Natural killer cell treated with Interleukin-12 subunit alpha and Interleukin-12 subunit beta and Interleukin-15 and Interleukin-18, amount 100 ng/mL, for 72 hours (primary cell): ENCODE measurements around the gene NKX6-1. TPM values are rescaled to one million over a fixed set of nuclear protein-coding genes. Genes with fewer than 3 reads are reported as not detected.

Experiments used
- ATAC-seq, 2 donors: fragments of 150-1000 bp; cut with Tn5 transposase in 1 of 2; sonication (Bioruptor Pico), chemical (Tn5 transposase) in 1 of 2; 2 replicates each; pipeline ENCODE4 v1.10.0; 2021
- DNase-seq: peaks from one replicate; pipeline ENCODE4 v3.0.0; 2022; ENCODE audit warnings: low spot score
- H3K27ac Mint-ChIP-seq, 2 donors: 1 replicate in 1 of 2; 2 replicates in 1 of 2; pipeline ENCODE4 v1.8.0; 2022; ENCODE audit warnings: mixed read lengths in 2 of 2, mild to moderate bottlenecking in 1 of 2, moderate library complexity in 1 of 2
- H3K27me3 Mint-ChIP-seq, 2 donors: 1 replicate in 1 of 2; 2 replicates in 1 of 2; pipeline ENCODE4 v1.8.0; 2022; ENCODE audit warnings: mixed read lengths in 2 of 2
- H3K36me3 Mint-ChIP-seq: one replicate; pipeline ENCODE4 v1.8.0; 2022; ENCODE audit warnings: mixed read lengths
- H3K4me1 Mint-ChIP-seq, 2 donors: 1 replicate in 1 of 2; 2 replicates in 1 of 2; pipeline ENCODE4 v1.8.0; 2022; ENCODE audit warnings: low read depth in 2 of 2, mixed read lengths in 2 of 2, mild to moderate bottlenecking in 1 of 2
- H3K4me3 Mint-ChIP-seq: one replicate; pipeline ENCODE4 v1.8.0; 2022; ENCODE audit warnings: mixed read lengths
- H3K9me3 Mint-ChIP-seq: 2 replicates; pipeline ENCODE4 v1.8.0; 2022; ENCODE audit warnings: mixed read lengths
- total RNA-seq, 2 donors: library from RNA; stranded (reverse); gene quantifications; one replicate each; pipeline ENCODE4 v1.2.3, GENCODE V29; 2022

Gene NKX6-1
- total RNA-seq, 2 donors from 2014 or later = not detected

DNA sequence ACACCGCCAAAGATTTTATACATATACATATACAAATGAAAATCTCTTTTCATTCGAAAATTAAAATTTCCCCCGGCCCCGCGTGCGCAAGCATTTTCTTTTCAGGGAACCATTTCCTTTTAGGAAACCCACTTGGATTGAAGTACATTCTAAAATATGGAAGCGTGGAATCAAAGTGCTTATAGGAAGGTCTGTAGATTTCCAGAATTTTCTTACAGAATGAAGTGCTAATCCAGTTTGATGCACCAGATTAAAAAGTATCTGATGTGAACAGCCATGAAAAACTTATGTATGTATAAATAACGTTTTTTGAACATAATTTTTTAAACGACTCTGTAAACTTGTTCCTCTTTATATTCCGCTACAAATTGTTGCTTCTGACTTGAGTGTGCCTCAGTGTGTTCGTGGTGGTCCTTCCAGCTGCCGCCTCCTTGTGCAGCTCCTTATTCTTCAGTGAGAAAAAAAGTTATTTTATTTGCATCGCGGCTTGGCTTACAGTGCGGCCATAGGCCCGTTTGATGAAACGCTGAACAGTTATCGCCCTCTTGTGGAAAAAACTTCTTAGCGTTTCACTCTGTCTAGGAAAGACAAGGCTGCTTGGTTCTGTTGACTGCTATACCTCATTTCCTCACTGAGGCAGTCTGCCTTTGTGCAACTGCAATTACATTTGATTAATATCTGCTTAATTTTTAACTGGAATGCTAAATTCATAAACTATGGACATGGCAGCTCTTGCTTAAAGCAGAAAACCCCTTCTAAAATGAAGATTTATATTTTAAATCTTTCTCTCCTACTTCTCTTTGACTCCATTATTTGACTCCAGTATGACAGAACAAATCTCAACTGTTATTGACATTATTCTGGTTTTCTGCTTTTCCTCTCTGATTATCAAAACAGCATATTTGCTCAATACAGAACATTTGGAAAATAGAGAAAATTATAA is 4.7 kb upstream of the NKX6-1 start:
- H3K9me3 Mint-ChIP-seq = peaks cover 5% of the 10 kb centered on the region
- peaks cover 62 to 82% of the 10 kb centered on the region in 2 donors for H3K27me3 Mint-ChIP-seq
- peaks cover 17% of the 10 kb centered on the region for H3K36me3 Mint-ChIP-seq
- ATAC-seq = no peak
- no peak for DNase-seq
- no peak overlapping the region for H3K4me3 Mint-ChIP-seq
- no peak overlapping the region for H3K27ac Mint-ChIP-seq
- H3K4me1 Mint-ChIP-seq = peaks cover 0 to 9% of the 10 kb centered on the region in 2 donors

DNA sequence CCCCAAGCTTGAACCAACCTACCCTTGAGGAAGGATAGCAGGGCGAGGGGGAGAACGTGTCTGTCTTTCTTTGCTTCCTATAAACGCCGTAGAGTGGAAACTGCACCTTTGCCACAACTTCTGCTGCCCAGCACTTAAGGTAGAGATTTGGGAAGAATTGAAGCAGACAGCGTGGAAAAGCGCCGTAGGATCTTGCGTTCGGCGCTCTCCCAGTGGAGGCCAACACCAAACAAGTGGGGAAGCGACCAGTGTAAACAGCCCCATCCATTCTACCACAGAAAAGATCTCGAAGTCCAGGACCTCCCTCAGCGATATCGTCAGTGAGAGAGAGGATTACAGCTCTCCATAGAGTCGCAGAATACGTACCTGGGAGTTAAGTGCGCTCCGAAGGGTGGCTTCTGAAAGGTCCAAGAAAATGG is 3.9 kb upstream of the NKX6-1 start:
- H3K27ac Mint-ChIP-seq = no peak overlapping the region

DNA sequence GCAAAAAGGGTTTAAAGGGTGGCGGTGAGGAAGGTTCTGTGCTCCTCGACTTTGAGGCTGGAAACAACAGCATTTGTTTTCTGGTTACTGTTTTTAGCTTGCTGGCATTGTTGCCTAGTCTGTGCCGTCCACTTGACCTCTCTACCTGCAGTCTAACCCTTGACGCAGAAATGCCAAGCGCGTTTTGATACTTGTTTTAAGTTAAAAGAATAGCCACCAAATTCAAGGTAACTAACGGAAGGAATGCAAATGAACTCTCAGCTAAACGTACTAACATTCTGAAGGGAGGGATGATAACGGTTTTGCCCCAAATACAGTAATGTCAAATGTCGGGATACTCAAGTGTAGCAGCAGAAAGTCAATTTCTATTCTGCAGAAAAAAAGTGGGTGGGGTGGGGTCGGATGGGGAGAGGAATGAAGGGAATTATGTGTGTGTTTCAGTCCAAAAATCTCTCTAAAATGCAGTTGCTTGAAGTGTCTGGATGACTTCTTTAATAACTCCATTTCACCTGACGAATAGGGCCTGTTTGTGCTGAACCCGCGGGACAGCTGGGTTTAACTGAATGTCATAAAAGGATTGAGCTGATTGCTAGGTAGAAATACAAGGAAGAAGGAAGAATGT is 3.4 kb upstream of the NKX6-1 start:
- Mint-ChIP-seq H3K4me1 (peaks cover 0 to 12% of the 10 kb centered on the region in 2 donors), H3K4me3 (no peak overlapping the region), H3K27me3 (peaks cover 58 to 76% of the 10 kb centered on the region in 2 donors), H3K9me3 (peaks cover 5% of the 10 kb centered on the region), H3K36me3 (peaks cover 17% of the 10 kb centered on the region), H3K27ac (no peak overlapping the region)
- no peak for DNase-seq
- no peak for ATAC-seq

More for the DNA sequence above, 3.9 kb upstream of the NKX6-1 start:
- Mint-ChIP-seq H3K36me3 (peaks cover 17% of the 10 kb centered on the region), H3K9me3 (peaks cover 5% of the 10 kb centered on the region), H3K4me3 (no peak overlapping the region), H3K27me3 (peaks cover 62 to 81% of the 10 kb centered on the region in 2 donors), H3K4me1 (peaks cover 0 to 12% of the 10 kb centered on the region in 2 donors)
- DNase-seq (no peak), ATAC-seq (no peak)

DNA sequence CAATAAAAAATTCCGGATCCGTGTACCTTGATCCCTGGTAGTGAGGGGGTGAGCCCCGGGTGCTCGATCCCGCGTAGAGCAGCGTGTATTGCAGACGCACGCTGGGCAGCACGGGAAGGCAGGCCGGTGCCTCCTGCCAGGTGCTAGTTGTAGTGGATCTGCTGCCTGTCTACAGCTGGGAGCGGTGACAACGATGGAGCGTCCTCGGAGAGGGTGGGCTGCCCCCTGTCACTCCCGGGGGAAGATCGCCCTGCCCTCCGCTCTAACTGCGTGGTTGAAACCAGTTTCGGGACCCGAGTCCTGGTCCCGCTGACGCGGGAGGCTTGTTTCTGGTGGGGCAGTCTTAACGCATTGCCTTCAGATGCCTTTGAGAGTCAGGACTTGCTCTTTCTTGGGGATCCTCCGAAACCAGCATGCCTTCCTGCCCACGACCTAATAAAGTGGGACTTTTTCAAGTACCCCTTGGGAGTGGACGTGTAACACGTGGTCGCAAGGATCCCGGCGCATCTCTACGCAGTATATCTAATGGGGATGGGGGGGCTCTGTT is 2.7 kb upstream of the NKX6-1 start:
- H3K36me3 Mint-ChIP-seq = peaks cover 17% of the 10 kb centered on the region
- no peak for ATAC-seq

DNA sequence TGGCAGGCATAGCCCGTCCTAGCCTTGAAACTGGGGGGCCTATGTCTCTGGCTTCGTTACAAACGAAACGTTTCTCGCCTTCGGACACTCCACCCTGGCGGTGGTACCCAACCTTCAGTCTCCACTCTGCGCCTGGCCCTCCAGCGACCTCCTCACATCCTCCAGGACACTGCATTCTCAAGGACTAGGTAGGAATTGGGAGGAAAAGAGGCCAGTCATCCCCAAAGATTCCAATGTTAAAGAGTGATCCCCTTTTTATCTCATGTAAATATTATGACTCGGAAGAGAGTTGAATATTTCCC is 2.1 kb upstream of the NKX6-1 start:
- Mint-ChIP-seq H3K36me3 (peaks cover 17% of the 10 kb centered on the region), H3K9me3 (peaks cover 5% of the 10 kb centered on the region), H3K4me3 (no peak overlapping the region), H3K27me3 (peaks cover 65 to 74% of the 10 kb centered on the region in 2 donors), H3K27ac (no peak overlapping the region), H3K4me1 (peaks cover 0 to 14% of the 10 kb centered on the region in 2 donors)
- DNase-seq (no peak), ATAC-seq (no peak)

More for the DNA sequence above, 2.7 kb upstream of the NKX6-1 start:
- Mint-ChIP-seq H3K4me1 (peaks cover 0 to 12% of the 10 kb centered on the region in 2 donors), H3K27me3 (peaks cover 63 to 76% of the 10 kb centered on the region in 2 donors), H3K27ac (no peak overlapping the region), H3K4me3 (no peak overlapping the region), H3K9me3 (peaks cover 5% of the 10 kb centered on the region)
- DNase-seq = no peak

DNA sequence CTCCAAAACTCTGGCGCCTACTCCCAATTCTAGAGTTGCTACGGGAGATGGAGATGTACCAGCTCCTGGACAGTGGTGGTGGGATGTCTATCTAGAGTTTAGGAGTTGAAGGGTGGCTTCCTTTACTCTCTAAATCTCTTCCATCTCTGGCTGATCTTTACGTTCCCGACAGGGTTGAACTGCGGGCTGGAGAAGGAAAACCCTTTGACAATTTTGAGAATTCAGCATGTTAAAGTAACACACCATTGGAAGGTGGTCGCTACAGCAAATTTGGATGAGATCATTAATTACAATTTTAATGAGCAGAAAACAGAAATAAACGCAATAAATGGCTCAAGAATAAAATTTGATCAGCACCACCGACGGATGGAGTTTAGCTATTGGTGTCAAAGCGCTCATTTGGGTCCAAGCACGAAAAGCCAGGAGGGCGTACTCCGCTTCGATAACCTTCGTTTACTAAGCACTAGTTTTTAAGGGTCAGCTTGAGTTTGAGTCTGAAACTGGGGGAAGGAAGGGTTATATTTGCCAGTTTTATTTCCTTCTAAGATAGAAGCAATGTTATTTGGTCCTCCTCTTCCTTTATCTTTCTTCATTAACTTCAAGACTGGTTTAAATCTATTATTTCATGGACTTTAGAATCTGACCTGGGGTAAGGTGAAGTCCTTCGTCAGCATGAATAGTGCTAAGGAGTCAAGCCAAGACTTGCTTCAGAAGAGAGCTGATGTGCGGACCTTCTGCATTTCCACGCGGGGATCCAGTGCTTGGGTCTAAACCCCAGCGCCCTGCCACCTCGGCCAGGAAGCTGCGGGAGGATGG is 1.5 kb upstream of the NKX6-1 start:
- H3K4me3 Mint-ChIP-seq = no peak overlapping the region
- ATAC-seq (no peak), DNase-seq (no peak)
- H3K9me3 Mint-ChIP-seq = peaks cover 5% of the 10 kb centered on the region
- H3K27me3 Mint-ChIP-seq = peaks cover 67 to 73% of the 10 kb centered on the region in 2 donors
- H3K4me1 Mint-ChIP-seq = peaks cover 0 to 14% of the 10 kb centered on the region in 2 donors
- peaks cover 17% of the 10 kb centered on the region for H3K36me3 Mint-ChIP-seq
- no peak overlapping the region for H3K27ac Mint-ChIP-seq

DNA sequence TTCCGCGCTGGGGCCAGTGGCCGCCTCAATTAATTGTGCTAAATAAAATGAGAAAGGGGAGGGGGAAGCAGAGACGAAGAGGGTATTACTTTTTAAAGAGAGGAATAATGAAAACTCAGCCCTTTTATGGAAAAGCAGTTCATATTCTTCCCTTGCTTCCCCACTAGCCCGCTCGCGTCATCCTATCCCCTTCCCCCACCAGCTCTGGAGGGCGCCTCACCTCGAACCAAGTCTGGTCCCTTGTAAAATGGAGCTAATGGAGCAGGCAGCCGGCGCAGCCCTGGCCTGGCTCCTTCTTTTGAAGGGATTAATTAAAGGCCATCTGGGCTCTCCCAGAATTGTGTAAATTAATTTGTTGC is 511 bp upstream of the NKX6-1 start:
- peaks cover 0 to 14% of the 10 kb centered on the region in 2 donors for H3K4me1 Mint-ChIP-seq
- H3K36me3 Mint-ChIP-seq = peaks cover 17% of the 10 kb centered on the region
- peaks cover 70 to 76% of the 10 kb centered on the region in 2 donors for H3K27me3 Mint-ChIP-seq
- no peak overlapping the region for H3K27ac Mint-ChIP-seq
- ATAC-seq (no peak), DNase-seq (no peak)
- peaks cover 5% of the 10 kb centered on the region for H3K9me3 Mint-ChIP-seq
- no peak overlapping the region for H3K4me3 Mint-ChIP-seq

DNA sequence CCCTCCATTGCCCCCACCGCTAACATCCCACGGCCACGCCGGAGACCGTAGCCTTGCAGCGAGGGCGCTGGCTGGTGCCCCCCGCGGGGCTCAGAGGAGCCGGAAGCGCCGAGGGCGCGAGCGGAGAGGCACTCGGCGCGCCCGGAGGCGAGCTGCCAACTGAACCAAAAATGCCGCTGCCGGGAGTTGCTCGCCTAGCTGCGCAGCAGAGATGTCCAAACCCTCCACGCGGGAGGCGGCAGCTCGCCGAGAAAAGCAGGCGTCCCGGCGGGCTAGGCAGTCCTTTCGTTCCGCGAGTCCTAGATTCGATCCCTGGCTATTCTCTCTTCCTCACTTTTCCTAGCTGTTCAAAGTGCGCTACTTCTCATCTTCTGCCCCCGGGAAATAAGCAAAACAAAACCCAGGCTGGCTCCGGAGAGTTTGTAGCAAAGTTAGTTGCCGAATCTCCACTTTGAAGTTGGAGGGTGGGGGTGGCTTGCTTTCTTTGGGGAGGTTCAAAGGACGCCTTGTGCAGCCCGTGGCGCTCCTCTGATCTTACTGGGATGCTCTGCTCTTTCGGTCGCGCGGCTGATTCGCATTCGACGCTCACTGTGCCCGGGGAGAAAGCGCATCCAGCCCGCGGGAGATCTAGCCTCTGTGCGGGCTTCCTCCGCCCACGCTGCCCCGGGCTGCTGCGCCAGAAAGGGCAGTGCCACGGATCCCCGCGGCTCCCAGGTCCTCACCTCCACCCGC is 723 bp downstream of the NKX6-1 start:
- ATAC-seq = peak in 1 of 2 donors; percentile 8
- H3K4me1 Mint-ChIP-seq = peaks cover 0 to 17% of the 10 kb centered on the region in 2 donors
- peaks cover 17% of the 10 kb centered on the region for H3K36me3 Mint-ChIP-seq
- H3K9me3 Mint-ChIP-seq = peaks cover 5% of the 10 kb centered on the region
- no peak overlapping the region for H3K27ac Mint-ChIP-seq
- H3K27me3 Mint-ChIP-seq = peaks cover 66 to 76% of the 10 kb centered on the region in 2 donors
- no peak for DNase-seq
- H3K4me3 Mint-ChIP-seq = peak overlapping the region; percentile 34

DNA sequence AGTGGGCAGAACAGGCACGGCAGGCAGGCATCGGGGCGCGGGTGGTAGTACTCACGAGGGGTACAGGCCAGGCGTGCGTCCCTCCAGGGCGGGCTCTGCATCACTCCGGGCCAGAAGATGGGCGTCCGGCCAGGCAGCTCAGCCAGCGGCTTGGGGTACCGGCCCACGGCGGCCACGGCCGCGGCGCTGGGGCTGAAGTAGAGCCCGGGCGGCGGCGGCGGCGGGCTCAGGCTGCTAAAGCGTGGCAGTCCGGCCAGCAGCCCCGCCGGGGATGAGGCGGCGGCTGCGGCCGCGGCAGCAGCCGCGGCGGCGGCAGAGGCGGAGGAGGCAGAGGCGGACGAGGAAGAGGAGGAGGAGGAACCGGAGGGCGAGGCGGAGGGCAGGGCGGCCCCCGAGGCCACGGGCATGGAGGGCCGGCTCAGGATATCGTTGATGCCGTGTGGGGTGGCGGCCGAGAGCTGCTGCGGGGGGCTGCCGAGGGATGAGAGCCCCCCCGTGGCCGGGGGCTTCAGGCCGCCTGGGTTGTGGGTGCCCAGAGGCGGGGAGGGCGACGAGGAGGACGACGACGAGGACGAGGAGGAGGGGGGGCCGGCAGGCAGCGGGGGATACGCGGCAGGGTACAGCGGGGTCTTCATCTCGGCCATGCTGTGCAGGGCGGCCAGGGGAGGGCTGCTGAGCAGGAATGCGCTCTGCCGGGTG is 1.4 kb downstream of the NKX6-1 start:
- Mint-ChIP-seq H3K27ac (no peak overlapping the region), H3K27me3 (peaks cover 61 to 72% of the 10 kb centered on the region in 2 donors), H3K4me3 (no peak overlapping the region), H3K4me1 (peaks cover 0 to 15% of the 10 kb centered on the region in 2 donors), H3K9me3 (peaks cover under 1% of the 10 kb centered on the region), H3K36me3 (peaks cover 14% of the 10 kb centered on the region)
- peak; percentile 18 to 26 for ATAC-seq
- no peak for DNase-seq

DNA sequence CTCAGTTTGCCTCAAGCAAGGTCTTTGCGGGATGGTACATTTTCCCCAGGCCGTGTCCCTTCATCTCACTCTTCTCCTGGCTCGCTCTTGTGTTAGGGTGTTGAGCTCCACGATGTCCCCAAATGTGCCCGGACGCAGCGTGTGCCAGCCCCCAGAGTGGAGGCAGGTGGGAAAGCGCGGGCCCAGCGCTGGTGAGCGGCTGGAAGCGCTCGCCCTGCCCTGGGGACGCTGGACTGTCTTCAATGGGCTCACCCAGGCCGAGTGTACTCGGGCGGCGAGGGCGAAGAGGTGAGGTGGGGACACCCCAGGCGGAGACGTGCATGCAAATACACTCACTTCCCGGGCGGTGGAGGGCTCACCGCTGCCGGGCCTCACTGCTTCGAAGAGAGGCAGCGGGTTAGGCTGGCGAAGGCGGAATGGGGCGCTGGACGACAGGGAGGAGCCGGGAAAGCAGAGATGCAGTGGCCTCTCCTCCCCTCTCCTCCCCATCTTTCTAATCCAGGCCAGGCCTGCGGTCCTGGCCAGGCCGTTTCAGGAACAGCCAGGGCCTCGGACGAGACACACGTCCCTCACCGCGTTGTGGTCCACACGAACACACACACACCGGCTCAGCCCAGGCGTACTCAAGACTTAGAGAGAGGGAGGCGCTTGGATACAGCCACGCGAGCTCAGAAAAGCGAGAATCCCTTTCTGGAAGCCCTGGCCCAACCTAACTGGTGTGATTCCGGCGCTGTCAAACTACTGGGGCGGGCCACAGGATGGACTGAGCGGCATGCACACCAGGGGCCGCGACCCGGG is 2.2 kb downstream of the NKX6-1 start:
- no peaks in the 10 kb centered on the region for H3K9me3 Mint-ChIP-seq
- ATAC-seq (no peak), DNase-seq (no peak)
- H3K36me3 Mint-ChIP-seq = peaks cover 8% of the 10 kb centered on the region
- H3K4me3 Mint-ChIP-seq = no peak overlapping the region
- H3K4me1 Mint-ChIP-seq = peaks cover 0 to 15% of the 10 kb centered on the region in 2 donors
- peaks cover 60 to 72% of the 10 kb centered on the region in 2 donors for H3K27me3 Mint-ChIP-seq
- no peak overlapping the region for H3K27ac Mint-ChIP-seq

DNA sequence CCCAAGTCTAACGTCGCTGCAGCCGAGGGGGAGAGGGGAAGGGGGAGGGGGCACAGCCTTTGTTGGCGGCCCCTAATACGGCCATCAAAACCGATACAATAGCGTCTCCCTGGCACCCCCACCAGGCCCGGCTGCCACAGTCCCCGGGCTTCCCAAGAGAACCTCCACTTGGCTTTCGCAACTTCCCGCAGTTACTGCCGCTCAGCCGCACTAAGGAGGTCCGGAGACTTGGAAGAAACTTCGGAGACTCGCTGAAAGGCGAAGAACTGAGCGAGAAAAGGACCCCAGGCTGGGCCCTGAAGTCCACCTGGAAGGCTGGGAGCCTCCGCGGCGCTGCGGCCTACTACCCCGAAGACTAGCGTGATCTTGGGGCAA is 2.8 kb downstream of the NKX6-1 start:
- no peak for DNase-seq
- Mint-ChIP-seq H3K4me3 (no peak overlapping the region), H3K27me3 (peaks cover 58 to 74% of the 10 kb centered on the region in 2 donors), H3K27ac (no peak overlapping the region), H3K36me3 (peaks cover 8% of the 10 kb centered on the region), H3K4me1 (peaks cover 0 to 15% of the 10 kb centered on the region in 2 donors), H3K9me3 (no peaks in the 10 kb centered on the region)
- no peak for ATAC-seq

DNA sequence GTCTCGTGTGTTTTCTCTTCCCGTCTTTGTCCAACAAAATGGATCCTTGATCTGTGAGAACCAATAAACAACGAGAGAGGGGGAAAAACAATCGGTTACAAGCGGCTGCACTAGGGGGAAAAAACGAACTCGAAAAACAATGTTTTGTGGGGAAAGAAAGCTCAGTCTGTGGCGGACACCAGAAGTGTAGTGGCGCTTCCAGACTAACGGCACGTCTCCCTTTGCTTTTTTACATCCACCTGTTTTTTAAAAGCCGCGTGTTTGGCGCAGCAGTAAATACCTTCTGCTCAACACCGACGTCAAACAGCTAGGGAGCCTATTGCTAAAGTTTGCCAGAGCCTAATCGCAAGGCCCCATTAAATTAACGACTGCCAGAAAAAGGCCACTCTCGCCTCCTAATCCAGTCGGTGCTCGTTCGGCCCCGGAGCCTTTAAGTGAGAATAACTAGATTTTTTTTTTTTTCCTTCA is 3.3 kb downstream of the NKX6-1 start:
- H3K4me1 Mint-ChIP-seq = peaks cover 0 to 15% of the 10 kb centered on the region in 2 donors
- ATAC-seq (no peak), DNase-seq (no peak)
- no peak overlapping the region for H3K4me3 Mint-ChIP-seq
- H3K27me3 Mint-ChIP-seq = peaks cover 57 to 74% of the 10 kb centered on the region in 2 donors
- H3K36me3 Mint-ChIP-seq = peaks cover 8% of the 10 kb centered on the region
- no peak overlapping the region for H3K27ac Mint-ChIP-seq
- H3K9me3 Mint-ChIP-seq = no peaks in the 10 kb centered on the region
